Islet precursor cell (in vitro differentiated cells): ENCODE data around the gene RHOU.

Experiments used
- DNase-seq: peaks from one replicate; pipeline ENCODE4 v3.0.0-alpha.2; 2018

Gene RHOU

GRCh38 chr1:228786361-228787129 lies 51.3 kb downstream of the RHOU start:
- DNase-seq = no peak

DNA sequence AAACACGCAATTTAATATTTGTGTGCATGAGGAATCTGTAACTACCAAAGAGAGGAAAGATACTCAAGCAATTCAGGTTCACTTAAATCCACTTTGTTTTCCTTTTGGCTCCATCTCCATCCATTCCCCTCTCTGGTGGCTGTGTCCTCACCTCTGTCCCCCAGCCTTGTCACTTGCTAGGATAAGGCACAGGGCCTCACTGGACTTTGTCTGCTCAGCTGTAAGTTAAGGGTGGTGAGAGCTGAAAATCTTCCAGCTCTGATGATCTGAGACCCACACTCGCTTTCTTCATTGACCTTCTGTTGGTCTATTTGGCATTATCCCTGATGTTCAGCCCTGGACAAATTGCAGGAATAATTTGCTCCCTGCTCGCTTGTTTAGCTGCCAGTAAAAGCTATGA lies 56.5 kb downstream of the RHOU start:
- DNase-seq = no peak

- DNase-seq = no peak
Observed at GRCh38 chr1:228792601-228793000, 57.3 kb downstream of the RHOU start.

DNA sequence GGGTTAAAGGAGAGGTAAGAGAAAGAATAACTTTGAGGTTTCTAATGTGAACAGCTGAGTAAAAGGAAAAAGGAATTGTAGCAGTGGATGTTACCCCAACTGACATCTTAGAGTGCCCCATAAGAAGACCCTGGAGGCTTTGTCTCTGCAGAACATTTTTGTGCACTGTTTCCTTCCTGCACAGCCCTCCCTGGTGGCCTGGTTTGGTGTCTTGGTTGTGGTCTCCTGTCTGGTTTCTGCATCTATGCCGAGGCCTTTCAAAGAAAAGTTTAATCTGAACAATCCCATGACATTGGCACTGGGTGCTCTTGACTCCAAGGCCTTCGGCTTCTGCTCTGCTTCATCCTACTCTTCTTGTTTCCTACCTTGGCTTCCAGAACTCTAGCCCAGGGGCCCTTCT lies 57.8 kb downstream of the RHOU start:
- no peak for DNase-seq

DNA sequence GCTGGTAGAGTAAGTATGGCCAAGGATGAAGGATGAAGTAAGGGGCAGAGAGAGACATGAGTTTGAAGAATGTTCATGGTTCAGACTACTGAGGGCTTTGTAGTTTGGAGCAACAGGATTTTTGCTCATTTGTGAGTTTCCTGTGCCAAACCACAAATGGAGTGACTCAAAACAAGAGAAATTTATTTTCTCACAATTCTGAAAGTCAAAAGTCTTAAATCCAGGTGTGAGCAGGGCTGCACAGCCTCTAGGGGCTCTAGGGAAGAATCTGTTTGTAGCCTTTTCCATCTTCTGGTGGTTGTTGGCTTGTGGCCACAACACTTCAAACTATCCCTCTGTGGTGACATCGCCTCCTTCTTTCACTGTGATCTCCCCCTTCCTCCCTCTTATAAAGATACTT lies 58.9 kb downstream of the RHOU start:
- no peak for DNase-seq

GRCh38 chr1:228794810-228795209 lies 59.5 kb downstream of the RHOU start:
- DNase-seq = no peak

DNA sequence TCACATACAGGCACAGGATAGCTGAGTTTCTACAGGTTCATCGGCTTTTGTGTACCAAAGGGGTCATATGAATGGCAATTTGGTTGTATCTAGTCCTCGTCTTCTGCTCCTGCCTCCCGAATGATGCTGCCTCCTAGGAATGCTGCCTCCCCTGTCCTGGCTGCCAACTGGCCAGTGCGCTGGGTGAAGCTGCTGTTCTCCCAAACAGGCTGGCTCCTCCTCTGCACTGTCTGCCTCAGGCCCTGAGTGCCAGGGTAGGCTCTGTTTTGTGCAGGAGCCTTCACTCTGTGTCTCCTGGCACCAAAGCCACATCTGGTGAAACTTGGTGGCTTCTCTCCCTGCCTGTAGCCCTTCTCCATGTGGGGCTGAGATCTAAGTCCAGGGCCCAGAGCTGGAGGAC lies 60.3 kb downstream of the RHOU start:
- DNase-seq = no peak
